GM21423 (cell line): ENCODE data around the gene SULF2.

Experiments used
- ATAC-seq: cut with Tn5 transposase; IDR thresholded peaks from one replicate; pipeline ENCODE4 v1.9.1; 2021; ENCODE audit warnings: mild to moderate bottlenecking, moderate library complexity; ENCODE audit not compliant: unreplicated experiment

Gene SULF2

GRCh38 chr20:47765271-47765670 lies 20.0 kb downstream of the SULF2 start:
- ATAC-seq = no peak

GRCh38 chr20:47764154-47764733 lies 21.0 kb downstream of the SULF2 start:
- ATAC-seq = no peak

GRCh38 chr20:47762699-47763268 lies 22.5 kb downstream of the SULF2 start:
- ATAC-seq = no peak

DNA sequence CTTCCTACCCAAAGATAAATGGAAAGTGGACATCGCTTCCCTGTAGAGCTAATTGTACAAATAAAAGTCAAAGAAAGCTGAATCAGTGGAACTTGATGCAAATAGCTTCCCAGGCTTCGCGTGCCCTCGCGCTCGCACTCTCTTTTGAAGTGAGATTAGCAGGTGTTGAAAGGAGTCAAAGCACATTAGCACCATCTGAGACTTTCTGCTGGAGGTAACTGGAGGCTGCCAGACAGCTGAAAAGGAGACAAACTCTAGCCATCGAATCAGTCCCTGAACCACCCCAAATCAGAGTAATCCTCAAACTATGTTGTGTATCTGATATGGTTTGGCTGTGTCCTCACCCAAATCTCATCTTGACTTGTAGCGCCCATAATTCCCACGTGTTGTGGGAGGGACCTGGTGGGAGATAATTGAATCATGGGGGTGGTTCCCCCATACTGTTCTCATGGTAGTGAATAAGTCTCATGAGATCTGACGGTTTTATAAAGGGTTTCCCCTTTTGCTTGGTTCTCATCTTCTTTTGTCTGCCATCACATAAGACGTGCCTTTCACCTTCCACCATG lies 23.7 kb downstream of the SULF2 start:
- ATAC-seq = no peak

GRCh38 chr20:47760686-47761481 lies 24.4 kb downstream of the SULF2 start:
- no peak for ATAC-seq

DNA sequence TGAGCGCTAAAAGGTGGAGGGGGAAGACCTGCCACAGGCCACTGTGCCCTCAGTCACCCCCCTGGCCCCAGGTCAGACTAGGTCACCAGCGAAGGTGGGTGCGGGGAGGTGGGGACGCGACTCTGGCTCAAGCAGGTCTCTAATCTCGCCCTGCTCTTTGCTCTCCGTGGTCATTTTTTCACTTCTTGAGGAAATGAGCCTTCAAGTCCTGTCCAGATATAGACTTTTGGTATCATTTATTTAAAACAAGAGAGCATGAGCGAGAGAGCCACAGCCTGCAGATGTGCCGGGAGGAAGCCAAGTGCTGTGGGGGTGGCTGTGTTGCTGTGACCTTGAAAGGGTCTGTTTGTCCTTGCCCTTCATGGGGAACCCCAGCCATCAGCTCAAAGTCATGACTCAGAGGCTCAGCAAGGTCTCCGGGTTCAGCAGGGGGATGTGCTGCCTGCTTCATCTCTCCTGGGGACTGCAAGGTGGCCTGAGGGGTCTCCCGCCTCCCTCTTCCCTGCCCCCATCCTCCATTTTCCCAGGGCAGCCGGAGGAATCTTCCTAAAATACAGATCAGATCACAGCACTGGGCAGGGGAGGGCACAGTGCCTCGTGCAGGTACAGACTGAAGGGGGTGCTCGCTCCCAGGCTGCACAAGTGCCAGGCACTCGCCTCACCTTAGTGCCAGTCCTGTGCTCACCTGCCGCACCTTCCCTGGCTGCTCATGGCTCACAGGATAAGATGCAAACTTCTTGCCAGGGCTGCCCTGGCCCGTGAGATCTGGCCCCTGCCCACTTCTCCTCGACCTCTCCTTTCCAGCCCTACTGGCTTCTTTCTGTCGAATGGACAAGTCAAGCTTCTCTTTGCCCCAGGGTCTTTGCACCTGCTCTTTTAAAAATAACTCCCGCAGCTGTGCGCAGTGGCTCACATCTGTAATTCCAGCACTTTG lies 26.5 kb downstream of the SULF2 start:
- no peak for ATAC-seq

DNA sequence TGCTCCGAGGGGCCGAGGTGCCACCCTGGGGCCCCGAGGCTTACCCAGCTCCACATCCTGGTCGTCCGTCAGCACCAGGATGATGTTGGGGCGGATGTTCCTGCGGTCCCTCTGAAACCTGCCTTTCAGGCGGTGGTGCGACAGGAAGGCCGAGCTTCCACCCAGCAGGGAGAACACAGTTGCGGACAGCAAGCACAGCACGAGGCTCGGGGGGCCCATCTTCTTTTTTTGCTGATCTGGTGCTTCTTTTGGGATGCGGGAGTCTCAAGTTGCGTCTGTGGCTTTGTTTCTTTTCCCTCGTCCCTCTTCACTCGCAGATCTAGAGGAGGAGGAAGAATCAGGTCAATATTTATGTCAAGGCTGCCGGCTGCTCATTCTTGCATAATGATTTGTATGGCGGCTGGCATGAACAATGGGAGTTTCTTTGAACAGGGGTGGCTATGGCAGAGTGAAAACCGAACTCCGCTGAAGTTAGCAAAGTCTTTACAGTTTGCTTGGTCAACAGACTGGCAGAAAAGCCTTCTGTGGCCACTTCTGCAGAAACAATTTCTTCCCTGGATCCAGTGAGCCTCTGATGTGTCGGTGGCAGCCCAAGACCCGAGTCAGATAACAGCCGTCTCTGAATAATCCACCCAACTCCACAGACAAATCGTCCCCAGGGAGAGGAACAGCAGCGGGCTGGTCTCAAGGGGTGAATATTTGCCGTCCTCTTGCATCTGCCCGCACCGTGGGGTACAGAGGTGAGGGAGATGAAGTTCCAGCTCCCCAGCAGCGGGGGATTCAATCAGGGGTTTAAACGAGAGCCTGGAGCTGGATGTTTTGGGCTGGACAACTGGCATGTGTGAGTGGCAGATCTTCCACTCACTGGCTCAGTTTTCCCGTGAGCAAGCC lies 27.9 kb downstream of the SULF2 start:
- ATAC-seq = no peak

GRCh38 chr20:47754946-47755652 lies 30.2 kb downstream of the SULF2 start:
- ATAC-seq = no peak

DNA sequence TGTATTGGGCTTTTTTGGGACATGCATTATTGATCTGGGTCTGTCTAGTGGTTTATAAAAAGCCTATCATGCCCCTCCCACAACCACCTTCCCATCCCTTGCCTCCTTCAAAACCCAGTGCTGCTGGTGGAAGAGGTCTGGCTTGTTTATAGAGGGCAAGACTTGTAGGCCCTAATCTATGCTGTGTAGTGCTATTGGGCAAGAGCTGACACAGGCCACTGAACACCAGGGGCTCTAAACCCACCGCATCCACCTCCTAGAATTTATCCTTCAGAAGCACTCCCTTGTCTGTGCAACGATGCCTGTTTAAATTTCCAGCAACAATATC lies 30.9 kb downstream of the SULF2 start:
- no peak for ATAC-seq

DNA sequence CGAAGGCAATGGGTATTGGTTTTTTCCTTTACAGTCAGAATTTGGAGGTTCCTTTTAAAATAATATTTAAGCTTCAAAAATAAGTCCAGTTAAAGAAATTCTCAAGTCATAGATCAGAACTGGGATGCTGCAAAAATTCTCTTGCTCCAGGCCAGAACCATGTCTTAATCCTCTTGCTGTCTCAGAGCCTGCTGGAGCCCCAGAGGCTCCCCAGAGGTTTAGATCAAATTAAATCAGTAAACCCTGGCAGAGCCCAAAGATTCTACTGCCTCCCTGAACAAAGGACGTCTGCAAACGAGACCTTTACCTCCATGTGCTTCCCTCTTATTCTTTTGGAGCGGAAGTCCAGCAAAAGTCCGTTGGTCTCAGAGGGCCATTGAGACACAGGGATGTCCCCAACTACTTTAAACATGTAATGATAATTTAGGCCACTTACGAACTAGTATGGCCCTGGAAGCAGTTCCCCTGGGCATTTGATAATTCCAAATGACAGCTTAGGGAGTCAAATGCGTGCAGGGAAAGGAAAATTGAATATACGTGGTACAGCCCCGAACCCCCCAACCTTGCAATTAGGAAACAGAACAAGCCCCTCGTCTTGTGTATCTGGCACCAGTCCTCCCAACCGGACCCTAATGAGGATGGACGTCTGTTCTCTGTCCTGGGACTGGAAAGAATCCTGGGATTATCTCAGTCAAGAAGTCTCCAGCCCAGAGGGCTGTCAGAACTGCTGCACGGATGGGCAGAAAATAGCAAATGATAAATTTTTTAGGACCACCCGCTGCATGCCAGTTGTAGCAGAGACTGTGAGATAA lies 31.5 kb downstream of the SULF2 start:
- no peak for ATAC-seq

GRCh38 chr20:47751449-47751848 lies 33.8 kb downstream of the SULF2 start:
- no peak for ATAC-seq

- ATAC-seq = no peak
Observed at GRCh38 chr20:47749339-47749738, 35.9 kb downstream of the SULF2 start.

DNA sequence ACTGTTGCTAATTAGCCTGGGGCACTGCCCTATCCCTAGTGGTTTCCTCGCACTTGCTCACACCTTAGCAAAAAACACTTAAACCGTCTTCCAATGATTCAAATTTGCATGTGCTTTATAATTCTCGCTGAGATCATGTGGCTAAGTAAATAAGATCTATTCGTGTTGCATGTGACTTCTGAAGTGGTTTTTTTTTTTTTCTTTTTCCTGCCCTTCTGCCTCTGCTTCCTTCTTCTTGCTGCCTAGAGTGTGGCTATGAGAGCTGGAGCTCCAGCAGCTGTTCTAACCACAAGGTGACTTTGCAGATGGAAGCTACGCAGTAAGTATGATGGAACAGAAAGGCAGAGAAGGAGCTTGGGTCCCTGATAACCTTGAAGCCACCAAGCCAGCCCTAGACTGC lies 36.5 kb downstream of the SULF2 start:
- ATAC-seq = no peak

DNA sequence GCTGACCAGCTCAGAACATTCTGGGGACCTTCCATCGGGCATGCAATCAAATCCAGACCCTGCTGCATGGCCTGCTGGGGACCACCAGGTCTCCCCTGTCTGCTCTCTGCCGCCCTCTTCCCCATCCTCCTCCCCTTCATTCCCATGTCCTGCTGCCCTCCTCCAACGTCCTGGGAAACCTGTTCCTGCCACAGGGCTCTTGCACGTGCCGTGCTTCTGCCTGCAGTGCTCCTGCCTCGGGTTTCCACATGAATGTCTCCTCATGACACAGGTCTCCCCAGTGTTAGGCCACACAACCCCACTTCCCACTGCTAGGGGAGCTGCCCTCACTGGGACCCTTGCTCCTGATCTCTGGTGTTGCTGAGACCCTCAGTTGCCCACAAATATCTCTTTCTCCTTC lies 37.2 kb downstream of the SULF2 start:
- ATAC-seq = no peak

DNA sequence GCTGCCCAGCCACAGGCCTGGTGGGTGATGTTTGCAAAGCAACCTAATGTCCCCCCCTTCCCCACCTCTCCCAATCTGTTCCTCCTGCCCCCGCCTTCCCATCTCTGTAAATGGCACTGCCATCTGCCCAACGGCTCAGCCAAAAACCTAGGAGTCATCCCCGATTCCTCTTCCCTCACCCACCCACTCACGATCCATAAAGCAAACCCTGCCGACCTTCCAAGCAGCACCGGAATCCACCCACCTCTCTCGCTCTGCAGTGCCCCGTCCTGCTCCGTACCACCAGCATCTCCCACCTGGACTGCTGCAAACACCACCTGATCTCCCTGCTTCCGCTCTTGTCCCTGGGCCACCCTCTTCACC lies 37.6 kb downstream of the SULF2 start:
- ATAC-seq = no peak

DNA sequence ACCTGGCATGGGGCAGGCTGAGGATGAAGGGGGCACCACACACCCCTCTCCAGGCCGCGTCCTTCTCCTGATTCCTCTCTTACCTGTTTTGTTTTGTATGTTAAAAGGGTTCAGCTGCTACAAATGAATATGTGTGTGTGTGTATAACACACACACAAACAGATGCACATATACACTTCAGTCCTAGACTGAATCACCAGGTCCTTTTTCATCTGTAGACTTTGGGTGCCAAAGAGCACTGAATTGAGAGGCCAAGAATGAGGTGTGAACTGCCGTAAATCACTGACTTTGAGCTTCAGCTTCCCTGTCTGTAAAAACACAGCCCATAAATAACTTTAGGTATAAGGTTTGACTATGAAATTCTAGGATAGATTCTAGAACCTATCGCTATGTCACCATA lies 40.5 kb downstream of the SULF2 start:
- ATAC-seq = no peak

- no peak for ATAC-seq
Observed at GRCh38 chr20:47743671-47744070, 41.6 kb downstream of the SULF2 start.

DNA sequence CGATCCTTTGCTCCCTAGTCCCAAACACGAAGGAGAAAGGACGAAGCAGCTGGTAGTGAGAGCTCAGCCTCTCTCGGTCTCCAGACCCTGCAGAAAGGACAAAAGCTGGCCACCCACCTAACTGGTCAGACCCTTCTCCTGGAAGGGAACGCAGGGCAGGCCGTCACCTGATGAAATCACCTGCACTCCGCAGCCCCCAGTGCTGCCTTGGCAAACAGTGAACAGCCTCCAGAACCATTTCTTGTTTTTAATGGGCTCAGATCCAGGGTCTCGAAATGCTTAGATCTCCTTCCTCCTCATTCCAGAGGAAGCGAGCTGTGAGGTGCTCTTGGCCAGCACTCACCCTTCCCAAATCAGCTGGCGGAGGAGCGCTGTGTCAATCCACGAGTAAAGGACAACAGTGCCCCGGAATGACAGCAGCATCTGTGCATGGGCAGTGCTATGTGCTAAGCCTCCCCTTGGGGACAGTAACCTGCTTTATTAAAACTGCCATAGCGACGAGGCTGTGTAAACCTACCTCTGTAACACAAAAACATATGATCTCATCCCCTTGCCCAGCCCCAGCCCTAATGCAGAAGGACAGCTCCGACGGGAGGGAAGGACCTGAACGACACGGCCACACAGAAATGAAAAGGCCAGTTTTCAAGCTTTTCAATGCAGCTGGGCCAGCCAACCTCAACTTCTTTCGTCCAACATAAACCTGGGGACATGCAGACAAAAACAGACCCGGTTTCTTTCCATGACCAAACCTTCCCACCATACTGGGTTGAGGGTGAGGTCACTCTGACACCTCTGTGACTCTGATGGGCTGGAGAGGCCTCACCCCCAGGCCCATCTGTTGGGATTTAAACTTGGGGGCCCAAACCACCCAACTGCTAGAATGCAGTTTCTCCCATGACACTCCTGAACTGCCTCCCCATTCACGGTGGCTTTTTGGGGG lies 43.3 kb downstream of the SULF2 start:
- no peak for ATAC-seq
